ENCODE measurements around the gene SOX6.

The SOX6 gene

DNA sequence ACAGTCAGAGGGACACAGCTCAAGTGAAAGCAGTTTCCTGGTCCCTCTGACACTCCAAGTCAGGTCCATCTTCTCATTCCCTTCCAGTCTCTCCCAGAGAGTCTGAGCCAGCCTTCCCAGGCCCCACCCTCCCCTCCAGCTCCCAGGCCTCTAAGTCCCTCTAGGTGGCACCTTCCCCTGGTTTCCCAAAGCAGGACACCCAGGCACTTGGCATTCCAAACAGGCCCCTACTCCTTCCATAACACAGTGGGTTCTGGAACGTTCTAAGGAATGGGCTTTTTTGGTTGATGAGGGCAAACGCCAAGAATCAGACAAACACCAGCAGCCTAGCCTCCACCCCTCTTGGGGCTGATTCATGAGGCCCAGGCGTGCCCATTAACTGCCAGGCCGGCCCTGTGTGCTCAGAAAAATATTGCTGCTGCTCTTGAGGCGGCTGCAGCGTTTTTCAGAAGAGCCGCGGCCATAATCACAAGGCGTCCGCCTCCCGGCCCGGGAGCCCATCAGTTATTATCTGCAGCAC is 418.7 kb downstream of the SOX6 start:
- POLR2A ChIA-PET (ENCODE audit: low non-redundant PET) = no interaction called here
- CTCF ChIA-PET = no interaction called here
- TF ChIP-seq, protein P1, sequence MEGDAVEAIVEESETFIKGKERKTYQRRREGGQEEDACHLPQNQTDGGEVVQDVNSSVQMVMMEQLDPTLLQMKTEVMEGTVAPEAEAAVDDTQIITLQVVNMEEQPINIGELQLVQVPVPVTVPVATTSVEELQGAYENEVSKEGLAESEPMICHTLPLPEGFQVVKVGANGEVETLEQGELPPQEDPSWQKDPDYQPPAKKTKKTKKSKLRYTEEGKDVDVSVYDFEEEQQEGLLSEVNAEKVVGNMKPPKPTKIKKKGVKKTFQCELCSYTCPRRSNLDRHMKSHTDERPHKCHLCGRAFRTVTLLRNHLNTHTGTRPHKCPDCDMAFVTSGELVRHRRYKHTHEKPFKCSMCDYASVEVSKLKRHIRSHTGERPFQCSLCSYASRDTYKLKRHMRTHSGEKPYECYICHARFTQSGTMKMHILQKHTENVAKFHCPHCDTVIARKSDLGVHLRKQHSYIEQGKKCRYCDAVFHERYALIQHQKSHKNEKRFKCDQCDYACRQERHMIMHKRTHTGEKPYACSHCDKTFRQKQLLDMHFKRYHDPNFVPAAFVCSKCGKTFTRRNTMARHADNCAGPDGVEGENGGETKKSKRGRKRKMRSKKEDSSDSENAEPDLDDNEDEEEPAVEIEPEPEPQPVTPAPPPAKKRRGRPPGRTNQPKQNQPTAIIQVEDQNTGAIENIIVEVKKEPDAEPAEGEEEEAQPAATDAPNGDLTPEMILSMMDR (conservative IDR thresholded peaks at IDR 0.05; ENCODE audit: low read depth) = no peak
- H3K27ac ChIP-seq = no peak overlapping the region
- no peak for DNase-seq (ENCODE audit: low spot score)

DNA sequence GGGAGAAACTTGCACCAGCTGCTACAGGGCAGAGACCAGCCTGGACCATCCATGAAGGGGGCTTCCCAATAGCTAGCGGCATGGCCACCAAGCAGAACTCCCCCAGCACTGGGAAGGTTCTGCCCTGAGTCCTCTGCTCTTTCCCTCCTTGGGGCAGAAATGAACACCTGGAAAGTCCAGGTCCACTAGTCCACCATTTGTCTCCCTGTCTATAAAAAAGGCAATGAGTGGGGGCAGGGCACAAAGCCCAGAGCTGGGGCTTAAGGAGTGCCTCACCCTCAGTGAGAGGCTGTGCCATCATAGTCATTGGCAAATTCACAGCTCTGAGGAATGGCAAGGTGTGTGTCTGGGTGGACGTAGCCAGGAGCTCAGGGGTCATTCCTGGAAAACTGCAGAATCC is 420.3 kb downstream of the SOX6 start:
- no peak overlapping the region for H3K27ac ChIP-seq
- no peak for DNase-seq (ENCODE audit: low spot score)
- TF ChIP-seq, protein P1 (conservative IDR thresholded peaks at IDR 0.05; ENCODE audit: low read depth) = no peak
- POLR2A ChIA-PET (ENCODE audit: low non-redundant PET) = no interaction called here
- CTCF ChIA-PET = no interaction called here

DNA sequence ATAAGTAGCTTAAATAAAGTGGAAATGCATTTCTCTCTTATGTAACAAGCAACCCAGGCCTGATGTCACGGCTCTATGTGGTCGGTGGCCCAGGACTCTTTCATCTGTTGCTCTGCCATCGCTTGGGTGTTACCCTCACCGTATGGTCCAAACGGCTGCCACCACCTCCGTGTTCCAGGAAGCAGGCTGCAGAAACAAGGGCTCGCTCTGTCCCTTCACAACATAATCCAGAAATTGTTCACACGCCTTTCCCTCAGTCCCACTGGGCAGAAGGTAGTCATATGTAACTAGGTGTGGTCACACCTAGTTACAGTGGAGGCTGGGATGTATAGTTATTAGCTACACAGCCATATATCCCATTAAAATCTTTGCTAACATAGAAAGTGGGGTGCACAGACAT is 421.0 kb downstream of the SOX6 start:
- H3K27ac ChIP-seq = no peak overlapping the region
- no peak for DNase-seq (ENCODE audit: low spot score)
- POLR2A ChIA-PET (ENCODE audit: low non-redundant PET) = no interaction called here
- CTCF ChIA-PET = no interaction called here
- TF ChIP-seq, protein P1 (conservative IDR thresholded peaks at IDR 0.05; ENCODE audit: low read depth) = no peak

DNA sequence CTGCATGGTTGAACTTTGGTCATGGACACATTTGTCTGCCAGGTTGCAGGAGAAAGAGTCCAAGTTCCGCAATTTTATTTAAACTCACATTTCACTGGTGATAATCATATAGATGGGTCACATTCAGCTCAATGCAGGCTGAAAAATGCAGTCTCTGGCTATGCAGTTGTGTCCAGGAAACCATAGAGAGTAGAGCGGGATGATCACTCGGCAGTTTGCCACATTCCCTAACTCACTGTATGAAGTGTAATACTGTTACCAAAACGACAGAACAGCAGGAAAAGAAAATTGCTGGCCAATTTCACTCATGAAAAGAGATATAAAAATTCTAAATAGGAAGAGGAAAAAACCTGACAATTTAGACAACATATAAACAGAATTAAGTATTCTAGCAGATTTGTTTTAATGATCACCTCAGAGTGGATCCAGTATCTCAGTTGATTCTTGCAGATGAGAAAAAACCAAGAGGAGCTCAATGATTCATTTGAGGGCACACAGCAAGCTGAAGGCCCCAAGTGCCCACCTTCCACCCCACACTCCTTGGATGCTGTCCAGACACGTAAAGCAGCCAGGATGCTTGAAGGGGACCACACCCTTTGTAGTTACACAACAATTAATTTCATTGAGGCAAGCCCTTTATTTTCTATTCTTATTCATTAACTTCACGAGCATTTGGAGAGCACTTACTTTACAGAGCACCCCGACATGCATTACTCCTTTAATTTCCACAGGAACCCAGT is 422.3 kb downstream of the SOX6 start:
- DNase-seq (ENCODE audit: low spot score) = no peak
- H3K27ac ChIP-seq = no peak overlapping the region
- ChIA-PET CTCF (no interaction called here), POLR2A (ENCODE audit: low non-redundant PET) (no interaction called here)
- TF ChIP-seq, protein P1 (conservative IDR thresholded peaks at IDR 0.05; ENCODE audit: low read depth) = no peak

DNA sequence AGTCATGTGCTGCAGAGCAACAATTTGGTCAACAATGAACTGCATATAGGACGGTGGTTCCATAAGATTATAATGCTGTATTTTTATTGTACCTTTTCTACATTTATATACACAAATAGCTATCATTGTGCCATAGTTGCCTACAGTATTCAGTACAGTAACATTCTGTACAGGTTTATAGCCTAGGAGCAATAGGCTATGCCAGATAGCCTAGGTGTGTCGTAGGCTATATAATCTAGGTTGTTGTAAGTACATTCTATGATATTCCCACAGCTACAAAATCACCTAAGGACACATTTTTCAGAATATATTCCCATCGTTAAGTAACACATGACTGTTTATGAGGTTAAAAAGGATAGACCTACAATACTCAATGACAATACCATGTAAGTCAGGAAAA is 423.9 kb downstream of the SOX6 start:
- CTCF ChIA-PET = interaction anchor here (0.6 to 0.9 kb wide), 2 partner anchors 9 to 38 kb away, joined by 3 to 4 read pairs; no protein-coding TSS in a partner anchor
- TF ChIP-seq, protein P1 (conservative IDR thresholded peaks at IDR 0.05; ENCODE audit: low read depth) = no peak
- DNase-seq (ENCODE audit: low spot score) = no peak
- POLR2A ChIA-PET (ENCODE audit: low non-redundant PET) = no interaction called here
- H3K27ac ChIP-seq = no peak overlapping the region

DNA sequence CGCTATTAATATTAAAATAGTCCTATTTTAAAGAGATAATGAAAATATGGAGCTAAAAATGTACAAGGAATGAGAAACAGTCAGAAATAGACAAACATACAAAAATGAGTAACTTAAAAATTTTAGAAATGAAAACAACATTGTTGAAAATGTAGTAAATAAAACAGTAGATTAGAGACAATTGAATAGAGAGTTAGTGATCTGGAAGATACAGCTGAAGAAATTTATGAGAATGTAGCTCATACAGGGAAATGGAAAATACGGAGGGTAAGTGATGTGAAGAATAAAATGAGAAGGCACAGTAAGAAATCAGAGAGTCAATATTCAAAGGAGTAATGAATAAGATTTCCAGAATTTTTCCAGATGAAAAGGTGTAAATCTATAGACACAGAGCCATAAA is 424.8 kb downstream of the SOX6 start:
- ChIA-PET CTCF (interaction anchor here (0.6 to 0.8 kb wide), 3 partner anchors 267 to 1072 kb away, joined by 3 to 7 read pairs (median 3); no protein-coding TSS in a partner anchor), POLR2A (ENCODE audit: low non-redundant PET) (no interaction called here)
- no peak overlapping the region for H3K27ac ChIP-seq
- TF ChIP-seq, protein P1 (conservative IDR thresholded peaks at IDR 0.05; ENCODE audit: low read depth) = no peak
- no peak for DNase-seq (ENCODE audit: low spot score)
